ENCODE measurements around the gene CHMP1A.

The CHMP1A gene

DNA sequence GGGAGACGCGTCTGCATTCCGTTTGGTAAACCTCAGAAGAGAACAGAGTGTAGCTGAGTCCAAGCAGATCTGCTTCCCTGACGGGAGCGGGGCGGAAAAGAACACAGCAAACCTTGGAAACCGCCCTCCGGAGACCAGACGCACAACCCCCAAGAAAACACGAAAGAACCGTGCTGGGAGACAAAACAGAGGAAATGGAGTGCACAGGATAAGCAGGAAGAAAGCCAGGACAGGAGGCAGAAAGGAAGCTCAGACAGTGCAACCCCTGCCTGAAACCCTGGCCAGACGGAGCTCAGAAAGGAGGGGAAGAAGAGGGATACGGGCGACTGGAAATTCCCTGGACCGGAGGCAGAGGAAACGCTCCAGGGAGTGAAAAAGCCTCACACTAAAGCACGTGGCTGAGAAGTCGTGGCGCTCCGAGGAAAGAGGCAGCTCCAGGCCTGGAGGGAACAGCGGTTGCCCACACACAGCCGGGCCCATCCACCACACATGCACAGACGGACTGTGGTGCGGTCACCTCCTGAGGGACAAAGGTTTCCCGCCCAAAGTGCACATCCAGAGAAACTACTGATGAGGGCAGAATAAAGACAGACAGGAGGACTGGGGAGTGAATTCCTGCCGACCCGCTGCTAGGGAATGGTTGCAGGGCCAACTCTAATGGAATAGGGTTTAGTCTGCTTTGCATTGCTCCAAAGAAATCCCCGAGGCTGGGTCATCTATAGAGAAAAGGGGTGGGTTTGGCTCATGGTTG lies 33.8 kb downstream of the CHMP1A start:
- DNase-seq (ENCODE audit: low spot score), result no peak

GRCh38 chr16:89621698-89622409 lies 35.7 kb downstream of the CHMP1A start:
- no peak for DNase-seq (ENCODE audit: low spot score)

DNA sequence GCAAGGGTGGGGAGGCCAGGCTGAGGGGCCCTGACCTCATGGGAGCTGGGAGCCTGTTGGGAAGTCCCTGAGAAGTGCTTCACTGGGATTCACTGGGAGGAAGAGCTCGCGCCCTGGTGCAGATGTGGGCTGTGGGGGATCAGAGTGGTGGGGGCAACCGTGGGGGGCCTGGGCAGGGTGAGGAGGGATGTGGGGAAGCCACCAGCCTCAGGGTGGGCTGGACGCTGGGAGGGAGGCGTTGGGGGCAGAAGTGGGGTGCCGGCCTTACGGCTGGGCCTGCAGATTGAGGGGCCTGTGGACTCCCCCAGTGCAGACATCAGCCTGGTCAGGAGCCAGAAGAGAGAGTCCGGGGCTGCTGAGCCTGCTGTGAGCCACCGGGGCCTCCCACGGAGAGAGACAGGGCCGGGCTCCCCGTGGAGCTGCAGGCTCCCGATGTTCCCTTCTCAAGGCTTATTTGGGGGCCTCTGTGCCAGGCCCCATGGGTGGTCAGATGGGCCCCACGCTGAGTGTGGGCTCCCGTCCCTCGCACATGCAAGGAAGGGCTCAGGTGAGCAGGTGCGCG lies 36.3 kb downstream of the CHMP1A start:
- DNase-seq (ENCODE audit: low spot score), result no peak

- DNase-seq (ENCODE audit: low spot score), result no peak
Observed at GRCh38 chr16:89620406-89620841, 37.1 kb downstream of the CHMP1A start.

DNA sequence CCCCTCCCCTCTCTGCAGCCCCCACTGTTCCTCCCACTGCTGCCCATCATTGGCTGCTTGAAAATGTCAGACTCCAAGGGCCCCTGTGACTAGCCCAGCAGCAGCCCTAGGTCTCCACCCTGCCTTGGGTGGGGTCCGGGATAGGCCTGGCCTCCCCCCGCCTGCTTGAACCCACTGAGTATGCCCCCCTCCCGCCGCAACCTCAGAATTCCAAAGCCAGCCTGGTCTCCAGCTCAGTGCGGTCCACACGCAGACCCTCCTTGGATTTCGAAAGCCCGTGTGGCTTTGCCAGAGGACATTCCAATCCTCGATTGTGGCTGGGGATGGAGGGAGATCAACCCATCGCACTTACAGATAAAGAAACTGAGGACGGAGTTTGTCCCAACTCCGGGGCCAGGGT lies 37.7 kb downstream of the CHMP1A start:
- no peak for DNase-seq (ENCODE audit: low spot score)

DNA sequence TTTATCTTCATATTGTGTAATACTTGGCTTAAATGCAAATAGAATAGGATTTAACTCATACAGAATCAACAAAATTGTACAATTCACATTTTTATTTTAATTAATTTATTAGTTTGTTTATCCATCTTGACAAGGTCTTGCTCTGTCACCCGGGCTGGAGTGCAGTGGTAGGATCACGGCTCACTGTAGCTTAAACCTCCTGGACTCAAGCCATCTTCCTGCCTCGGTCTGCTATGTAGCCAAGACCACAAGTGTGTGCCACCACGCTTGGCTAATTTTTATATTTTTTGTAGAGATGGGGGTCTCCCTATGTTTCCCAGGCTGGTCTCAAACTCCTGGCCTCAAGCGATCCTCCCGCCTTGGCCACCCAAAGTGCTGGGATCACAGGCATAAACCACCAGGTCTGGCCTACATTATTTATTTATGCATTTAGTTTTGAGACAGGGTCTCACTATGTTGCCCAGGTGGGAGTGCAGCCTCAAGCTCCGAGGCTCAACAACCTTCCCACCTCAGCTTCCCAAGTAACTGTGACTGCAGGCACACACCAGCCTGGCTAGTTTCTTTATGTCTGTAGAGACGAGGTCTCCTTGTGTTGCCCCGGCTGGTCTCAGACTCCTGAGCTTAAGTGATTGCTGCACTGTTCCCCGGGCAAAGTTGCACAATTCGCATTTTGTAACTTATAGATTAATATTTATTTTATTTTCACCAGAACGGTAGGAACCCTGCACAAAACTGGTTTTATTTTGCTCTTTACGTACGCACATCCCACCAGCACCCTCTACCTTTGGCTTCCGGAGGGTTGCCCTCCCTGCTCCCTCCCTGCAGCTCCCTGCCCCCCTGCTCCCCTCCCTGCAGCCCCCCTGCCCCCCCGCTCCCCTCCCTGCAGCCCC lies 39.2 kb downstream of the CHMP1A start:
- no peak for DNase-seq (ENCODE audit: low spot score)

DNA sequence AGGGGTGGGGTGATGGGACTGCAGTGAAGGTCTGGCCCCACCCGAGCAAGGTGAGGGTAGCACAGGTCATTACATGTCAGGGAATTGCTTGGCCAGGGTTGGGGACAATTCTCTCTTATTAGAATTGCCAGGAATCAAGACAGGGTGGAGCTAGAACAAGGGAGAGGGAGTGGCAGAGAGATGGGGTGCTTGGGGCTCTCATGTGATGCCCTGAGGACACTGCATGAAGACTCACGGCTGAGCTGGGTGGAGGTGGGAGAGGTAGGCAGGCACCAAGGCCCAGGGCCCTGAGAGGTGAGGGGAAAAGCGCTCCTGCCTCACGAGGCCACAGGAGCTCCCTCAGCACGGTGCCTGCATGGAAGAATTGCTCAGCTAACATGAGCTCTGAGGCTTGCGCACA lies 40.5 kb downstream of the CHMP1A start:
- DNase-seq (ENCODE audit: low spot score), result no peak

- DNase-seq (ENCODE audit: low spot score), result no peak
Observed at GRCh38 chr16:89616623-89617022, 40.9 kb downstream of the CHMP1A start.

DNA sequence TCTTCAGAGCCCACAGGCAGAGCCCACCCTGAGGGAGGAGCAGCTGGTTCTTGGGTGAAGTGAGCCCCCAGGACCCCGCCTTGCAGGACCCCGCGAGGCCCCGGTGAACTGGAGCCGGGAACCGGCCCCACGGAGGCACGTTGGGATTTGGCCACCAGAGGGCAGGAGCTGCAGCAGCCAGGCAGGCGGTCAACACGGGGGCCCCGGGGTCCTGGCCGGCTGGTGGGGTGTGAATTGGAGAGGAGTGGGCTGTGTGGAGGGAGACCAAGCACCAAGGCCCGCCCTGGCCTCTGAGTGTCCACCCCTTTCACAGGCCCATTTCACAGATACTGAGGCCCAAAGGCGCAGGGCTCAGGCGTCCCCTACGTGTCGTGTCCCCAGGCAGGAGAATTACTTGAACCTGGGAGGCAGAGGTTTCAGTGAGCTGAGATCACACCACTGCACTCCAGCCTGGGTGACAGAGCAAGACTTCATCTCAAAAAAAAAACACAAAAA lies 41.9 kb downstream of the CHMP1A start:
- peak; percentile 69 for DNase-seq (ENCODE audit: low spot score)

DNA sequence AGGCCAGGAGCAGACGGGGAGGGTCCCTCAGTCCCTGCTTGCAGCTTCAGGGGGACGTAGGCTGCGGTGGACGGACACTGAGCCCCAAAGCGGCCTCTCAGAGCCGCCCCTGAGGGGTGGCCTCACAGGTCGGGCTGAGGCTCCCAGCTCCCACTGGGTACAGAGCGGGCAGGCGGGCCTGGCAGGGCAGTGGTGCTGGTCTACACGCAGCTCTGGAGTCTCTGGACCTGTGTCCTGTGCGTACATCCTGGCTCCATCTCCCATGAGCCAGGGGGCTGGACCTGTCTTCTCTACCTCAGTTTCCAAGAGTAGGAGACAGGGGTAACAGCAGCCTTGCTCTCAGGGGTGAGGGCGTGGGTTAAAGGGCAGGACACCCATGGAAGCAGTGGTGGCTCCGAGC lies 42.3 kb downstream of the CHMP1A start:
- no peak for DNase-seq (ENCODE audit: low spot score)

- DNase-seq (ENCODE audit: low spot score), result no peak
Observed at GRCh38 chr16:89613954-89614459, 43.5 kb downstream of the CHMP1A start.

DNA sequence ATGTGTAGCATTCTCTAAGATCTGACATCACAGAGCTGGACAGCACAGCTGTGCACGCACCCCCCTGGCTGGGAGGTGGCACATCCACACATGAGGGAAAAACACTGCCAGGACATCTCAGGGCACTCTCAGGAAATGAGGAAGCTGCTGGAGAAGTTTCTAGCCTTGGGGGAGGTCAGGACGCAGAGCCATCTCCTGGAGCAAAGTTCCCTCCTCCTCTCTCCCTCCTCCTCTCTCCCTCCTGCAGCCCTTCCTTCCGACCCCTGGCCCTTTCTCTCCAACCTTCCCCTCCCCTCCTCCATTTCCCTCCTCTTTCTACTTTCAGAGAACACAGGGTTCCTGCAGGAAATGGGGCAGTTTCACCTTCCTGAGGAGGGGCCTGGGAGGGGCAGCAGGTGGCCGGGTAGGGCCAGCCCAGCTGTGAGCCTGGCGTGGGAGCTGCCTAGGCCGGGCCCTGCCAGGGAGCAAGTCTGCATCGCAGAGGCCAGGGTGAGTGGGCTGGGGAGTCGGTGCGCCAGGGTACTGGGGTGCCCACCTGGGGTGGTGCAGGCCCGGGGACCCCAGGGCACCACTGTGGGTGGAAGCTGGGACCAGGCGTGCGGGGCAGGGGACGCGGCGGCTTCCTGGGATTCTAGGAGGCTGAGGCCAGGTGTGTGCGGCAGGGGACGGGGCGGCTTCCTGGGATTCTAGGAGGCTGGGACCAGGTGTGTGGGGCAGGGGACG lies 44.1 kb downstream of the CHMP1A start, which contains the start of gene DPEP1:
DPEP1 (plus strand) TSS at position 412 of the 723 bp plus-strand sequence. CDS start 16,769 bp downstream, outside the sequence.
- DNase-seq (ENCODE audit: low spot score), result no peak

- DNase-seq (ENCODE audit: low spot score), result no peak
Observed at GRCh38 chr16:89612415-89613166, 44.9 kb downstream of the CHMP1A start.

- no peak for DNase-seq (ENCODE audit: low spot score)
Observed at GRCh38 chr16:89610108-89610453, 47.4 kb downstream of the CHMP1A start.

GRCh38 chr16:89607937-89608740 lies 49.4 kb downstream of the CHMP1A start:
- DNase-seq (ENCODE audit: low spot score), result no peak

- no peak for DNase-seq (ENCODE audit: low spot score)
Observed at GRCh38 chr16:89607453-89607852, 50.1 kb downstream of the CHMP1A start.

- no peak for DNase-seq (ENCODE audit: low spot score)
Observed at GRCh38 chr16:89606006-89606405, 51.5 kb downstream of the CHMP1A start.

DNA sequence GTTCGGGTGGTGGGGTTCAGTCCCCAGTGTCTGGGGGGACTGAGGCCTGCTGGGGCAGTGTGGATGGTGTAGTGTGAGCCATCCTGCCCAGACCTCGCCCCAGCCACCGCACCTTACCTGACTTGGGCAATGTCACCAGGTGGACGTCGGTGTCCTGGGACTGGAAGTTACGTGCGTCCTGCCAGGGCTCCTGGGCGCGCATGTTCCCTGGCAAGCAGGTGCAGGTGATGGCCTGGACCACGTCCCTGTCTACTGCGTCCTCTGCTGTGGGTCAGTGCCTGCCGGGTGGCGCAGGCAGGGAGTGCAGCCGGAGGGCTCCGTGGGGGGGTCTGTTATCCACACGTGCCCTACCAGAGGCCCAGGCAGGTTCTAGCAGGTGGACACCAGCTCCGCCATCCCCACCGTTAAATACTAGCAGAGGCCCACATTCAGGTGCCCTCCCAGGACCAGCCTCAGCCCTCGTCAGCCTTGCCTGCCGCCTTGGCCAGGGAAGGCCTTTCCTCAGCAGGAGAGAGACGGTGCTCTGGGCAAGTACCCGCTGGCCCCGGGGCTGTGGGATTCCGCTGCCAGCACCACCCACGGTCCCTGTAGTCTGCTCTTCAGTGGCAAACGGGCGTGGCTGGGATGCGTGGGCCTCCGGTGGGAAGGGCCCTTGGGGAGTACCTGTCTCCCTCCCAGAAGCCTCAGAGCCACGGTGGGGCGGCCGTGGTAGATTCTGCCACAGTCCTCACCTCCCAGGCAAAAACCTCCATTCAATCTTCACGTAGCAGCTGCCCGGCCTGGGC lies 52.1 kb downstream of the CHMP1A start:
- no peak for DNase-seq (ENCODE audit: low spot score)

DNA sequence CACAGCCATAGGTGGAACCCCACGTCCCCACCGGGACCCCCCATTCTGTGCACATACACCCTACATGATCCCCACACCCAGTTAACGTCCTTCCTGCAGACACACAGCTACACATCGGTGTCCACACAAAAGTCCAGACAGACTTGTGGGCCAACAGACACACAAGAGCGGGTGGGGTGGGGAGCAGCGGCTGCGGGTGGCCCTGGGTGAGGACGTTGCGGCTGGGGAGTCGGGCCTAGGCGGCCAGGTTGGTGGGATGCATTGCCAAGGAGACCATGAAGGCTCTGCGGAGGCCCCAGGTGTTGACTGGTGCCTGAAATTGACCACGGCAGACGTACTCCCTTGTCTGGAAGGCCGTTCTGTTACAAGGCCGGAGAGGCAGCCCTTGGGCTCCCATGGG lies 52.7 kb downstream of the CHMP1A start:
- DNase-seq (ENCODE audit: low spot score), result no peak
